H9 (cell line): ENCODE results near the gene NSUN2. TPM values are rescaled to one million over a fixed set of nuclear protein-coding genes. Genes with fewer than 3 reads are reported as not detected.
A peak's percentile ranks its signal among the peaks of the same experiment; 100 is the strongest.

Source experiments
- DNase-seq: peaks from one replicate; pipeline ENCODE4 v3.0.0-alpha.2; 2017
- H2AFZ ChIP-seq: one replicate; pipeline ENCODE4 v1.6.1; 2013; ENCODE audit warnings: mild to moderate bottlenecking, low read length, control low read depth, moderate library complexity
- H2AK5ac ChIP-seq: 2 replicates; pipeline ENCODE4 v1.6.1; 2013; ENCODE audit warnings: low read length, control low read depth, mixed read lengths; ENCODE audit not compliant: insufficient read length
- H2BK120ac ChIP-seq: one replicate; pipeline ENCODE4 v1.6.1; 2013; ENCODE audit warnings: low read depth, mild to moderate bottlenecking, low read length, control low read depth, inconsistent platforms; ENCODE audit not compliant: poor library complexity, severe bottlenecking
- H2BK12ac ChIP-seq: 2 replicates; pipeline ENCODE4 v1.6.1; 2013; ENCODE audit warnings: low read length, control low read depth, mixed read lengths, low read depth; ENCODE audit not compliant: insufficient read length
- H2BK15ac ChIP-seq: 2 replicates; pipeline ENCODE4 v1.6.1; 2013; ENCODE audit warnings: low read depth, low read length, control low read depth
- H2BK20ac ChIP-seq: one replicate; pipeline ENCODE4 v1.6.1; 2013; ENCODE audit warnings: low read depth, mild to moderate bottlenecking, low read length, control low read depth, inconsistent platforms; ENCODE audit not compliant: poor library complexity, severe bottlenecking
- H2BK5ac ChIP-seq: 2 replicates; pipeline ENCODE4 v1.6.1; 2013; ENCODE audit warnings: low read length, control low read depth, mixed read lengths; ENCODE audit not compliant: insufficient read length
- H3K14ac ChIP-seq: 2 replicates; pipeline ENCODE4 v1.6.1; 2013; ENCODE audit warnings: low read length, control low read depth; ENCODE audit not compliant: insufficient read depth
- H3K18ac ChIP-seq: 2 replicates; pipeline ENCODE4 v1.6.1; 2013; ENCODE audit warnings: low read depth, mild to moderate bottlenecking, mixed read lengths, low read length, control low read depth; ENCODE audit not compliant: insufficient read length
- H3K23ac ChIP-seq: 2 replicates; pipeline ENCODE4 v1.6.1; 2013; ENCODE audit warnings: low read length, control low read depth, mixed read lengths, low read depth; ENCODE audit not compliant: insufficient read length
- H3K23me2 ChIP-seq: 2 replicates; pipeline ENCODE4 v1.6.1; 2013; ENCODE audit warnings: low read depth, mild to moderate bottlenecking, mixed read lengths, low read length, control low read depth; ENCODE audit not compliant: insufficient read length, poor library complexity, severe bottlenecking
- H3K27ac ChIP-seq: 2 replicates; pipeline ENCODE4 v1.5.1; 2013; ENCODE audit warnings: low read length, control low read depth, mixed read lengths, low read depth; ENCODE audit not compliant: insufficient read length
- H3K27me3 ChIP-seq: 2 replicates; pipeline ENCODE4 v1.6.1; 2013; ENCODE audit warnings: low read length, control low read depth, inconsistent platforms; ENCODE audit not compliant: insufficient read depth
- H3K4ac ChIP-seq: 2 replicates; pipeline ENCODE4 v1.6.1; 2013; ENCODE audit warnings: low read depth, mild to moderate bottlenecking, control low read depth, inconsistent platforms, low read length, moderate library complexity
- H3K4me1 ChIP-seq: 2 replicates; pipeline ENCODE4 v1.6.1; 2013; ENCODE audit warnings: low read length, control low read depth, inconsistent platforms; ENCODE audit not compliant: insufficient read depth
- H3K4me2 ChIP-seq: 2 replicates; pipeline ENCODE4 v1.6.1; 2013; ENCODE audit warnings: low read length, control low read depth, mixed read lengths; ENCODE audit not compliant: insufficient read length, insufficient read depth
- H3K56ac ChIP-seq: 2 replicates; pipeline ENCODE4 v1.6.1; 2013; ENCODE audit warnings: low read depth, mild to moderate bottlenecking, mixed read lengths, low read length, control low read depth; ENCODE audit not compliant: insufficient read length
- H3K79me1 ChIP-seq: 2 replicates; pipeline ENCODE4 v1.6.1; 2013; ENCODE audit warnings: low read depth, mild to moderate bottlenecking, moderate library complexity, low read length, control low read depth, inconsistent platforms; ENCODE audit not compliant: insufficient read depth, poor library complexity, severe bottlenecking
- H3K79me2 ChIP-seq: 2 replicates; pipeline ENCODE4 v1.6.1; 2013; ENCODE audit warnings: low read length, control low read depth, inconsistent platforms; ENCODE audit not compliant: insufficient read depth
- H3K9ac ChIP-seq: 2 replicates; pipeline ENCODE4 v1.6.1; 2013; ENCODE audit warnings: low read length, control low read depth, mixed read lengths; ENCODE audit not compliant: insufficient read length; ENCODE audit errors: extremely low read depth
- H3K9me3 ChIP-seq: one replicate; pipeline ENCODE4 v1.6.1; 2013; ENCODE audit warnings: low read depth, low read length, inconsistent platforms; ENCODE audit not compliant: control insufficient read depth
- H3T11ph ChIP-seq: one replicate; pipeline ENCODE4 v1.6.1; 2013; ENCODE audit warnings: mild to moderate bottlenecking, low read length, control low read depth, inconsistent platforms
- H4K20me1 ChIP-seq: one replicate; pipeline ENCODE4 v1.6.1; 2013; ENCODE audit not compliant: control insufficient read depth, insufficient read length, insufficient read depth
- H4K5ac ChIP-seq: 2 replicates; pipeline ENCODE4 v1.6.1; 2013; ENCODE audit warnings: low read depth, mild to moderate bottlenecking, mixed read lengths, low read length, control low read depth; ENCODE audit not compliant: insufficient read length
- H4K8ac ChIP-seq: replicated peaks from 2 replicates; pipeline ENCODE4 v1.6.1; 2013; ENCODE audit warnings: low read length, control low read depth, mixed read lengths, low read depth; ENCODE audit not compliant: insufficient read length
- H4K91ac ChIP-seq: 2 replicates; pipeline ENCODE4 v1.6.1; 2013; ENCODE audit warnings: low read depth, mild to moderate bottlenecking, moderate library complexity, mixed read lengths, low read length, control low read depth; ENCODE audit not compliant: insufficient read length
- H3K27ac Mint-ChIP-seq, 3 experiments: 2 replicates in 2 of 3; 3 replicates in 1 of 3; pipeline ENCODE4 v1.8.0; 2020 to 2021; ENCODE audit warnings: mixed read lengths in 3 of 3, mild to moderate bottlenecking in 1 of 3, moderate library complexity in 1 of 3
- H3K27me3 Mint-ChIP-seq: 2 replicates; pipeline ENCODE4 v1.8.0; 2021; ENCODE audit warnings: low read depth, mild to moderate bottlenecking, moderate library complexity, mixed read lengths
- H3K36me3 Mint-ChIP-seq, 3 experiments: 2 replicates in 2 of 3; 3 replicates in 1 of 3; pipeline ENCODE4 v1.8.0; 2020 to 2021; ENCODE audit warnings: low read depth in 3 of 3, mixed read lengths in 3 of 3; ENCODE audit not compliant: insufficient read depth in 1 of 3
- H3K4me1 Mint-ChIP-seq, 2 experiments: 2 replicates each; pipeline ENCODE4 v1.8.0; 2020; ENCODE audit warnings: mixed read lengths in 2 of 2
- H3K4me3 Mint-ChIP-seq, 2 experiments: 2 replicates in 1 of 2; 3 replicates in 1 of 2; pipeline ENCODE4 v1.8.0; 2020 to 2021; ENCODE audit warnings: mild to moderate bottlenecking in 2 of 2, mixed read lengths in 2 of 2, moderate library complexity in 1 of 2
- H3K9me3 Mint-ChIP-seq, 2 experiments: 2 replicates in 1 of 2; 3 replicates in 1 of 2; pipeline ENCODE4 v1.8.0; 2020; ENCODE audit warnings: mild to moderate bottlenecking in 2 of 2, mixed read lengths in 2 of 2, moderate library complexity in 1 of 2
- WGBS: extraction: QIAGEN DNeasy Blood & Tissue Kit; methylation state at CpG from one replicate; pipeline ENCODE4 v1.1.7; 2013; ENCODE audit warnings: missing lambda C conversion rate, low lambda C conversion rate, mixed read lengths; ENCODE audit not compliant: insufficient read length; ENCODE audit errors: extremely low coverage; 5-methylcytosine and 5-hydroxymethylcytosine counted together
- total RNA-seq: library from RNA; stranded (reverse); gene quantifications from 2 replicates; pipeline ENCODE4 v1.2.1, GENCODE V29; 2021
- TF ChIP-seq, protein P1 (sequence below): fragments of 200-600 bp; sonication (generic); conservative IDR thresholded peaks from 3 replicates; pipeline ENCODE4 v1.8.0; 2021; ENCODE audit warnings: antibody characterized with exemption, mild to moderate bottlenecking

Gene NSUN2
- total RNA-seq, 1 experiment from 2014 or later = 115 TPM

DNA sequence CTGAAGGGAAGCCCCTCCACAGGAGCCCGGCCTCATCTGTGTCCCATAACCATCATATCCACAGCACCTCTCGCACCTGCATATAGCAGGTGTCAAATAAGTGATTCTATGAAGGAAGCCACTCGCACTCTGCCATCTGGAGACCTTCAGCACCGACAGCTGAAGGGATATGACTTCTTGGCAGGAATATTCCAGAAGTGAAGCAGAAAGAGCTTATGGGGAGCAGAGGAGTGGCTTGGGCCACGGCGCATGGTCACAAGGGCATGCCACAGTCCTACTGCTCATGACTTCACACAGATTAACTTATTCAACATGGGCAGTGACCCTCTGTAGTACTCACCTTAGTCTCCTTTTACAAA lies 80.9 kb downstream of the NSUN2 start:
- no peak overlapping the region for H3K56ac ChIP-seq
- H2BK20ac ChIP-seq = no peak overlapping the region
- H3K9ac ChIP-seq = no peak overlapping the region
- DNase-seq = no peak
- H3K23me2 ChIP-seq = no peaks in the 10 kb centered on the region
- Mint-ChIP-seq H3K9me3 (peaks cover 3 to 6% of the 10 kb centered on the region in 2 experiments), H3K36me3 (peaks cover 0 to 2% (median 0%) of the 10 kb centered on the region in 3 experiments; a peak in 3 of 7 replicates), H3K27me3 (peaks cover 14% of the 10 kb centered on the region), H3K27ac (peak overlapping the region in 1 of 3 experiments; percentile 91; a peak in 1 of 7 replicates), H3K4me3 (no peak overlapping the region), H3K4me1 (no peaks in the 10 kb centered on the region)
- H3T11ph ChIP-seq = no peak overlapping the region
- H2AK5ac ChIP-seq = no peak overlapping the region
- no peaks in the 10 kb centered on the region for H4K20me1 ChIP-seq
- H3K18ac ChIP-seq = no peak overlapping the region
- no peak overlapping the region for H3K14ac ChIP-seq
- H2BK5ac ChIP-seq = no peak overlapping the region
- no peaks in the 10 kb centered on the region for H3K27me3 ChIP-seq
- no peak overlapping the region for H2AFZ ChIP-seq
- H4K5ac ChIP-seq = no peak overlapping the region
- H3K79me2 ChIP-seq = no peaks in the 10 kb centered on the region
- H2BK12ac ChIP-seq = no peak overlapping the region
- H3K27ac ChIP-seq = no peak overlapping the region
- no peak overlapping the region for H4K91ac ChIP-seq
- no peak overlapping the region for H3K4ac ChIP-seq
- no peak overlapping the region for H4K8ac ChIP-seq
- H3K4me1 ChIP-seq = no peaks in the 10 kb centered on the region
- WGBS = no CpG with 5 or more reads among the region's 6 CpGs
- H3K4me2 ChIP-seq = no peak overlapping the region
- H2BK120ac ChIP-seq = no peak overlapping the region
- no peaks in the 10 kb centered on the region for H3K79me1 ChIP-seq
- H2BK15ac ChIP-seq = no peak overlapping the region
- no peaks in the 10 kb centered on the region for H3K9me3 ChIP-seq
- TF ChIP-seq, protein P1, sequence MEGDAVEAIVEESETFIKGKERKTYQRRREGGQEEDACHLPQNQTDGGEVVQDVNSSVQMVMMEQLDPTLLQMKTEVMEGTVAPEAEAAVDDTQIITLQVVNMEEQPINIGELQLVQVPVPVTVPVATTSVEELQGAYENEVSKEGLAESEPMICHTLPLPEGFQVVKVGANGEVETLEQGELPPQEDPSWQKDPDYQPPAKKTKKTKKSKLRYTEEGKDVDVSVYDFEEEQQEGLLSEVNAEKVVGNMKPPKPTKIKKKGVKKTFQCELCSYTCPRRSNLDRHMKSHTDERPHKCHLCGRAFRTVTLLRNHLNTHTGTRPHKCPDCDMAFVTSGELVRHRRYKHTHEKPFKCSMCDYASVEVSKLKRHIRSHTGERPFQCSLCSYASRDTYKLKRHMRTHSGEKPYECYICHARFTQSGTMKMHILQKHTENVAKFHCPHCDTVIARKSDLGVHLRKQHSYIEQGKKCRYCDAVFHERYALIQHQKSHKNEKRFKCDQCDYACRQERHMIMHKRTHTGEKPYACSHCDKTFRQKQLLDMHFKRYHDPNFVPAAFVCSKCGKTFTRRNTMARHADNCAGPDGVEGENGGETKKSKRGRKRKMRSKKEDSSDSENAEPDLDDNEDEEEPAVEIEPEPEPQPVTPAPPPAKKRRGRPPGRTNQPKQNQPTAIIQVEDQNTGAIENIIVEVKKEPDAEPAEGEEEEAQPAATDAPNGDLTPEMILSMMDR = no peak
- H3K23ac ChIP-seq = no peak overlapping the region
